ENCODE measurements around the gene PLSCR2. TPM values are rescaled to one million over a fixed set of nuclear protein-coding genes. Genes with fewer than 3 reads are reported as not detected.

Gene PLSCR2
- total RNA-seq, 1 experiment from 2014 or later = not detected

DNA sequence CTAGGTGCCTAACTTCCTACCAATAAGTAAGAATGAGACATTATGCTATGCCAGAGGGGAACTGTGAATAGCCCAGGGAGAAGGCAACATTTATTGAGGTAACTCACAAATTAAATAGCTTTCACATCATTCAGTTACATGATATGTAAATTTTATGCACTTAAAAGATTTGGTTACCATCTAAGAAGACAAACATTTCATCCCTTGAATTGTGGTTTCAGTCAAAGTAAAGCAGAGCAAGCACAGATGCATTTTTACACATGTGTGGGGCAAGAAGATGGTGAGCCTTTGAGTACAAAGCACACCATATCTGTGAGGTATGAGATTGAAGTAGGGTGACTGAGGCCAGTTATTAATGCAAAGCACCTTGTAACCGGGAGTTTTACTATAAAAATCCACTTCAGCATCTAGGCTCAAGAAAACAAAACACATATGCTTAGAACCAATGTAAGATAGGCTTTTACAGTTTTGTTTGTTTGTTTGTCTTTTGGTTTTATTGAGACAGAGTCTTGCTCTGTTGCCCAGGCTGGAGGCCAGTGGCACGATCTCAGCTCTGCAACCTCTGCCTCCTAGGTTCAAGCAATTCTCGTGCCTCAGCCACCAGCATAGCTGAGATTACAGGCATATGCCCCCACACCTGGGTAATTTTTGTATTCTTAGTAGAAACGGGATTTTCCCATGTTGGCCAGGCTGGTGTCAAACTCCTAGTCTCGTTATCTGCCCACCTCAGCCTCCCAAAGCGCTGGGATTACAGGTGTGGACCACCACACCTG lies 3.5 kb downstream of the PLSCR2 start:
- Histone ChIP-seq H3K9me3 (ENCODE audit: control insufficient read depth in 1 of 2, insufficient read depth in 1 of 2, low read depth in 1 of 2, low read length in 2 of 2) (no peaks in the 10 kb centered on the region), H3K4me1 (ENCODE audit: control insufficient read depth in 1 of 2, insufficient read depth in 2 of 2, low read length in 2 of 2) (no peaks in the 10 kb centered on the region), H3K79me2 (ENCODE audit: insufficient read depth, low read length) (no peaks in the 10 kb centered on the region), H3K9ac (ENCODE audit: low read length) (no peak overlapping the region), H4K20me1 (ENCODE audit: insufficient read depth) (no peaks in the 10 kb centered on the region), H3K27me3 (ENCODE audit: insufficient read depth, low read length) (no peaks in the 10 kb centered on the region), H2AFZ (ENCODE audit: low read depth, low read length, poor library complexity, severe bottlenecking) (no peak overlapping the region), H3K4me3 (replicated peaks in 1 of 2; ENCODE audit: low read depth in 1 of 2, low read length in 2 of 2) (no peak overlapping the region), H3K36me3 (ENCODE audit: control insufficient read depth in 1 of 2, insufficient read depth in 2 of 2, low read length in 2 of 2) (no peaks in the 10 kb centered on the region), H3K27ac (ENCODE audit: low read depth, low read length) (no peak overlapping the region), H3K4me2 (ENCODE audit: low read length) (no peak overlapping the region), H3K9me2 (ENCODE audit: insufficient read depth) (no peaks in the 10 kb centered on the region)
- ChIA-PET POLR2A (no interaction called here), CTCF (no interaction called here), RAD21 (ENCODE audit: low non-redundant PET in 1 of 2, low total read pairs in 2 of 2, uncharacterized antibody in 2 of 2, unreplicated experiment in 2 of 2) (no interaction called here)
- ATAC-seq = no peak
- no peak for TF ChIP-seq YY1 (IDR thresholded peaks at IDR 0.05; ENCODE audit: extremely low read depth, insufficient replicate concordance, low read depth, low read length)
- no peak for DNase-seq (ENCODE audit: low read depth, low spot score)
- BruUV-seq (replicated peaks) = no TSS peak
- intact Hi-C loops (cut with micrococcal nuclease) = no loop called here

DNA sequence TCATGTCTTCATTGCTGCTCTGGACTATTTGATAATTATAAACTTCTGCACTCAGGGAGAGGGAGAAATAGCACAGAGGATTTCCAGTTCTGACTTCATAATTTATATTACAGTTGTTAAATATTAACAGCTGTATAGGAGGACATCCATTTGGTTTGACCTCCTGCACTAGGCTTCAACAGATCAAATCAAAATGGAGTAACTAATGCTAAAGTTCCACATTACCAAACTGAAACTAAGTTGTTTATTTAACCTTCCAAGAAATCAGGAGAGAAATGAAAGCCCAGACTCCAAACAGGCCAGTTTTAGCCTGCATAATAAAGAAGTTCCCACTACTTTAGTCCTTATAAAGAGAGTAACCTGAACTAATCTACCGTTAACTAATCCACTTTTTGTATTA lies 4.6 kb downstream of the PLSCR2 start:
- H3K4me1 ChIP-seq (ENCODE audit: control insufficient read depth in 1 of 2, insufficient read depth in 2 of 2, low read length in 2 of 2) = no peaks in the 10 kb centered on the region
- no peak overlapping the region for H3K4me3 ChIP-seq (replicated peaks in 1 of 2; ENCODE audit: low read depth in 1 of 2, low read length in 2 of 2)
- BruUV-seq (replicated peaks) = no TSS peak
- TF ChIP-seq SIN3A (IDR thresholded peaks at IDR 0.05; ENCODE audit: low read depth) (no peak), CEBPB (IDR thresholded peaks at IDR 0.05; ENCODE audit: low read depth) (no peak), ZNF274 (IDR thresholded peaks at IDR 0.05; ENCODE audit: low read depth, low read length) (no peak), ZFX (IDR thresholded peaks at IDR 0.05) (no peak), POLR2AphosphoS5 (IDR thresholded peaks at IDR 0.05; ENCODE audit: low read depth, low read length) (no peak), TCF7L2 (IDR thresholded peaks at IDR 0.05; ENCODE audit: borderline replicate concordance, extremely low read depth, insufficient read depth, insufficient read length) (no peak), FOSL1 (IDR thresholded peaks at IDR 0.05; ENCODE audit: low read depth) (no peak), SRF (IDR thresholded peaks at IDR 0.05; ENCODE audit: low read depth) (no peak), YY1 (IDR thresholded peaks at IDR 0.05; ENCODE audit: extremely low read depth, insufficient replicate concordance, low read depth, low read length) (no peak), EZH2 (IDR thresholded peaks at IDR 0.05) (no peak), SP1 (IDR thresholded peaks at IDR 0.05; ENCODE audit: low read depth) (no peak)
- TF ChIP-seq, protein P1, sequence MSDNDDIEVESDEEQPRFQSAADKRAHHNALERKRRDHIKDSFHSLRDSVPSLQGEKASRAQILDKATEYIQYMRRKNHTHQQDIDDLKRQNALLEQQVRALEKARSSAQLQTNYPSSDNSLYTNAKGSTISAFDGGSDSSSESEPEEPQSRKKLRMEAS (IDR thresholded peaks at IDR 0.05) = no peak
- TF ChIP-seq, protein P2, sequence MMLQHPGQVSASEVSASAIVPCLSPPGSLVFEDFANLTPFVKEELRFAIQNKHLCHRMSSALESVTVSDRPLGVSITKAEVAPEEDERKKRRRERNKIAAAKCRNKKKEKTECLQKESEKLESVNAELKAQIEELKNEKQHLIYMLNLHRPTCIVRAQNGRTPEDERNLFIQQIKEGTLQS (IDR thresholded peaks at IDR 0.05) = no peak
- TF ChIP-seq, protein P3, sequence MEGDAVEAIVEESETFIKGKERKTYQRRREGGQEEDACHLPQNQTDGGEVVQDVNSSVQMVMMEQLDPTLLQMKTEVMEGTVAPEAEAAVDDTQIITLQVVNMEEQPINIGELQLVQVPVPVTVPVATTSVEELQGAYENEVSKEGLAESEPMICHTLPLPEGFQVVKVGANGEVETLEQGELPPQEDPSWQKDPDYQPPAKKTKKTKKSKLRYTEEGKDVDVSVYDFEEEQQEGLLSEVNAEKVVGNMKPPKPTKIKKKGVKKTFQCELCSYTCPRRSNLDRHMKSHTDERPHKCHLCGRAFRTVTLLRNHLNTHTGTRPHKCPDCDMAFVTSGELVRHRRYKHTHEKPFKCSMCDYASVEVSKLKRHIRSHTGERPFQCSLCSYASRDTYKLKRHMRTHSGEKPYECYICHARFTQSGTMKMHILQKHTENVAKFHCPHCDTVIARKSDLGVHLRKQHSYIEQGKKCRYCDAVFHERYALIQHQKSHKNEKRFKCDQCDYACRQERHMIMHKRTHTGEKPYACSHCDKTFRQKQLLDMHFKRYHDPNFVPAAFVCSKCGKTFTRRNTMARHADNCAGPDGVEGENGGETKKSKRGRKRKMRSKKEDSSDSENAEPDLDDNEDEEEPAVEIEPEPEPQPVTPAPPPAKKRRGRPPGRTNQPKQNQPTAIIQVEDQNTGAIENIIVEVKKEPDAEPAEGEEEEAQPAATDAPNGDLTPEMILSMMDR (IDR thresholded peaks at IDR 0.05 in 2 of 3, conservative IDR thresholded peaks at IDR 0.05 in 1 of 3; ENCODE audit: borderline replicate concordance in 1 of 3, insufficient read depth in 1 of 3, low read depth in 2 of 3, low read length in 2 of 3) = no peak
- TF ChIP-seq, protein P4, sequence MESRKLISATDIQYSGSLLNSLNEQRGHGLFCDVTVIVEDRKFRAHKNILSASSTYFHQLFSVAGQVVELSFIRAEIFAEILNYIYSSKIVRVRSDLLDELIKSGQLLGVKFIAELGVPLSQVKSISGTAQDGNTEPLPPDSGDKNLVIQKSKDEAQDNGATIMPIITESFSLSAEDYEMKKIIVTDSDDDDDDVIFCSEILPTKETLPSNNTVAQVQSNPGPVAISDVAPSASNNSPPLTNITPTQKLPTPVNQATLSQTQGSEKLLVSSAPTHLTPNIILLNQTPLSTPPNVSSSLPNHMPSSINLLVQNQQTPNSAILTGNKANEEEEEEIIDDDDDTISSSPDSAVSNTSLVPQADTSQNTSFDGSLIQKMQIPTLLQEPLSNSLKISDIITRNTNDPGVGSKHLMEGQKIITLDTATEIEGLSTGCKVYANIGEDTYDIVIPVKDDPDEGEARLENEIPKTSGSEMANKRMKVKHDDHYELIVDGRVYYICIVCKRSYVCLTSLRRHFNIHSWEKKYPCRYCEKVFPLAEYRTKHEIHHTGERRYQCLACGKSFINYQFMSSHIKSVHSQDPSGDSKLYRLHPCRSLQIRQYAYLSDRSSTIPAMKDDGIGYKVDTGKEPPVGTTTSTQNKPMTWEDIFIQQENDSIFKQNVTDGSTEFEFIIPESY (IDR thresholded peaks at IDR 0.05; ENCODE audit: extremely low read depth, insufficient replicate concordance, low read length) = no peak
- DNase-seq (ENCODE audit: low read depth, low spot score) = no peak
- H3K79me2 ChIP-seq (ENCODE audit: insufficient read depth, low read length) = no peaks in the 10 kb centered on the region
- no peaks in the 10 kb centered on the region for H3K27me3 ChIP-seq (ENCODE audit: insufficient read depth, low read length)
- no peak overlapping the region for H2AFZ ChIP-seq (ENCODE audit: low read depth, low read length, poor library complexity, severe bottlenecking)
- ChIA-PET POLR2A (no interaction called here), RAD21 (ENCODE audit: low non-redundant PET in 1 of 2, low total read pairs in 2 of 2, uncharacterized antibody in 2 of 2, unreplicated experiment in 2 of 2) (no interaction called here), CTCF (no interaction called here)
- H3K4me2 ChIP-seq (ENCODE audit: low read length) = no peak overlapping the region
- no peak overlapping the region for H3K9ac ChIP-seq (ENCODE audit: low read length)
- H3K9me2 ChIP-seq (ENCODE audit: insufficient read depth) = no peaks in the 10 kb centered on the region
- no peaks in the 10 kb centered on the region for H3K36me3 ChIP-seq (ENCODE audit: control insufficient read depth in 1 of 2, insufficient read depth in 2 of 2, low read length in 2 of 2)
- no peaks in the 10 kb centered on the region for H4K20me1 ChIP-seq (ENCODE audit: insufficient read depth)
- no peak for ATAC-seq
- H3K27ac ChIP-seq (ENCODE audit: low read depth, low read length) = no peak overlapping the region
- no peaks in the 10 kb centered on the region for H3K9me3 ChIP-seq (ENCODE audit: control insufficient read depth in 1 of 2, insufficient read depth in 1 of 2, low read depth in 1 of 2, low read length in 2 of 2)
- intact Hi-C loops (cut with micrococcal nuclease) = no loop called here
